ENCODE measurements around the gene IGFBP5.

Gene IGFBP5

DNA sequence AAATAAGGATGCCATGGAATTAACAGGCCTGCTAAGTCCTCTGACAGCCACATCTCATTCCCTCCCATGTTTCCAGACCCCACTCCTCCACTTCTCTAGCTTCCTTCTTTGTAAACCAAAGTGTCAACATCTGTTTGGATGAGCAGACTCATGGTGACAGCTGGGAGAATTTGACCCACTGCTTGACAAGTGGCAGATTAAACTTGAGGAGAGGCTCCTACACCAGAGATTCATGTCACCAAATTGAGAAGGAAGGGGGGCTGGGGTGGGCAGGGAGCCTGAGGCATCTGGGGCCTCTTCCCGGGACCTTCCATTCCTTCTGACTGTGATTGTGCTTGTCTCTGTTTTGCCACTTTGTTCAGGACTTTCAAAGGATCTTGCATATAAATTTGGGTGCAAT lies 41.0 kb upstream of the IGFBP5 start:
- no peak for TF ChIP-seq EZH2phosphoT487 (conservative IDR thresholded peaks at IDR 0.05; ENCODE audit: low read length)
- TF ChIP-seq, protein P1, sequence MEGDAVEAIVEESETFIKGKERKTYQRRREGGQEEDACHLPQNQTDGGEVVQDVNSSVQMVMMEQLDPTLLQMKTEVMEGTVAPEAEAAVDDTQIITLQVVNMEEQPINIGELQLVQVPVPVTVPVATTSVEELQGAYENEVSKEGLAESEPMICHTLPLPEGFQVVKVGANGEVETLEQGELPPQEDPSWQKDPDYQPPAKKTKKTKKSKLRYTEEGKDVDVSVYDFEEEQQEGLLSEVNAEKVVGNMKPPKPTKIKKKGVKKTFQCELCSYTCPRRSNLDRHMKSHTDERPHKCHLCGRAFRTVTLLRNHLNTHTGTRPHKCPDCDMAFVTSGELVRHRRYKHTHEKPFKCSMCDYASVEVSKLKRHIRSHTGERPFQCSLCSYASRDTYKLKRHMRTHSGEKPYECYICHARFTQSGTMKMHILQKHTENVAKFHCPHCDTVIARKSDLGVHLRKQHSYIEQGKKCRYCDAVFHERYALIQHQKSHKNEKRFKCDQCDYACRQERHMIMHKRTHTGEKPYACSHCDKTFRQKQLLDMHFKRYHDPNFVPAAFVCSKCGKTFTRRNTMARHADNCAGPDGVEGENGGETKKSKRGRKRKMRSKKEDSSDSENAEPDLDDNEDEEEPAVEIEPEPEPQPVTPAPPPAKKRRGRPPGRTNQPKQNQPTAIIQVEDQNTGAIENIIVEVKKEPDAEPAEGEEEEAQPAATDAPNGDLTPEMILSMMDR (IDR thresholded peaks at IDR 0.05; ENCODE audit: insufficient read depth, low read length, poor library complexity, severe bottlenecking), result no peak
- no peak overlapping the region for H3K4me2 ChIP-seq (ENCODE audit: low read depth, low read length, poor library complexity, severe bottlenecking)
- no peak overlapping the region for H3K9ac ChIP-seq (ENCODE audit: low read length)
- no peaks in the 10 kb centered on the region for H4K20me1 ChIP-seq (ENCODE audit: low read depth, low read length)
- H2AFZ ChIP-seq (ENCODE audit: low read depth, low read length, severe bottlenecking), result no peak overlapping the region
- no peaks in the 10 kb centered on the region for H3K9me2 ChIP-seq (replicated peaks; ENCODE audit: insufficient read depth, low read length)
- no peaks in the 10 kb centered on the region for H3F3A ChIP-seq (ENCODE audit: insufficient read depth)
- H3K9me3 ChIP-seq (ENCODE audit: insufficient read depth, low read length), result no peaks in the 10 kb centered on the region
- no peaks in the 10 kb centered on the region for H3K79me2 ChIP-seq (ENCODE audit: insufficient read depth, low read length)
- H3K4me3 ChIP-seq (ENCODE audit: insufficient read depth, low read length, poor library complexity, severe bottlenecking), result no peak overlapping the region
- H3K27me3 ChIP-seq (ENCODE audit: low read length), result no peaks in the 10 kb centered on the region
- no peaks in the 10 kb centered on the region for H3K36me3 ChIP-seq (ENCODE audit: low read length)
- no peak overlapping the region for H3K27ac ChIP-seq (ENCODE audit: low read depth, low read length)

DNA sequence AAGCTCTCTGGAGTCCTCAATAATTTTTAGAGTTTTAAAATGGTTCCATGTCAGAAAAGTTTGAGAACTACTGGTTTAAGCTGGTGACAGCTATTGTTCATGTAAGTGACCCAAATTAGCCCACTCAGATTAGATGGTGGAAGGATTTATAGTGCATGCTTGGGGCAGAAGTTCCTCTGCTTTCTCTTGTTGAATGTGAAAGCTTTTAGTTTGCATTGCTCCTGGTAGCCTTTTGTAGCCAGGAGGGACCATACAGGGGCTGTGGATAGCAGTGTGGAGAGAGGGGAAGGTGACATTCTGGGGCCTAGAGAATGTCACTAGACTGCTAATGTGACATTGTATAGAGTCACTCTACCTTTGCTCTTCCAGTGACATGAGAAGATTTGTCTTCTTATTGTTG lies 40.3 kb upstream of the IGFBP5 start:
- Histone ChIP-seq H3K9ac (ENCODE audit: low read length) (no peak overlapping the region), H3K27me3 (ENCODE audit: low read length) (no peaks in the 10 kb centered on the region), H3K9me2 (replicated peaks; ENCODE audit: insufficient read depth, low read length) (no peaks in the 10 kb centered on the region), H3K4me3 (ENCODE audit: insufficient read depth, low read length, poor library complexity, severe bottlenecking) (no peak overlapping the region), H2AFZ (ENCODE audit: low read depth, low read length, severe bottlenecking) (no peak overlapping the region), H4K20me1 (ENCODE audit: low read depth, low read length) (no peaks in the 10 kb centered on the region), H3F3A (ENCODE audit: insufficient read depth) (no peaks in the 10 kb centered on the region), H3K9me3 (ENCODE audit: insufficient read depth, low read length) (no peaks in the 10 kb centered on the region), H3K27ac (ENCODE audit: low read depth, low read length) (no peak overlapping the region), H3K36me3 (ENCODE audit: low read length) (no peaks in the 10 kb centered on the region), H3K79me2 (ENCODE audit: insufficient read depth, low read length) (no peaks in the 10 kb centered on the region), H3K4me2 (ENCODE audit: low read depth, low read length, poor library complexity, severe bottlenecking) (no peak overlapping the region)
- TF ChIP-seq, protein P1 (IDR thresholded peaks at IDR 0.05; ENCODE audit: insufficient read depth, low read length, poor library complexity, severe bottlenecking), result no peak
- TF ChIP-seq EZH2phosphoT487 (conservative IDR thresholded peaks at IDR 0.05; ENCODE audit: low read length), result no peak

DNA sequence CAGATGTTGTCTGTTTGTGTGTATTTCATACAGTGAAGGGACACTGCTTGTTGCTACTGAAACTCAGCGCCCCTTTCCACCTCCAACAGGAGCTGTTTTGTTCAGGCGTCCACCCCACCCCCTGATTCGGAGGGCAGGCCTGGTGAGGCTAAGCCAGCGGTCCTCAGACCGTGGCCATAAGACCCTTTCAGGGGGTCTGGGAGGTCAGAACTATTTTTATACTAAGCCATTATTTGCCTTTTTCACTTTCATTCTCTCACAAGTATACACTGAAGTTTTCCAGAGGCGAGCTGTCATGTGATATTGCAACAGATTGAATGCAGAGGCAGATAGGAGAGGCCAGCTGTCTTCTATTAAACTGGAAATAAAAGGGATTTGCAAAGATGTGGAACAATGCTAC lies 39.7 kb upstream of the IGFBP5 start:
- Histone ChIP-seq H3K79me2 (ENCODE audit: insufficient read depth, low read length) (no peaks in the 10 kb centered on the region), H3K4me3 (ENCODE audit: insufficient read depth, low read length, poor library complexity, severe bottlenecking) (no peak overlapping the region), H3K9me2 (replicated peaks; ENCODE audit: insufficient read depth, low read length) (no peaks in the 10 kb centered on the region), H3K9me3 (ENCODE audit: insufficient read depth, low read length) (no peaks in the 10 kb centered on the region), H3K9ac (ENCODE audit: low read length) (no peak overlapping the region), H2AFZ (ENCODE audit: low read depth, low read length, severe bottlenecking) (no peak overlapping the region), H3K27ac (ENCODE audit: low read depth, low read length) (no peak overlapping the region), H4K20me1 (ENCODE audit: low read depth, low read length) (no peaks in the 10 kb centered on the region), H3K36me3 (ENCODE audit: low read length) (no peaks in the 10 kb centered on the region), H3K4me2 (ENCODE audit: low read depth, low read length, poor library complexity, severe bottlenecking) (no peak overlapping the region), H3F3A (ENCODE audit: insufficient read depth) (no peaks in the 10 kb centered on the region), H3K27me3 (ENCODE audit: low read length) (no peaks in the 10 kb centered on the region)
- TF ChIP-seq, protein P1 (IDR thresholded peaks at IDR 0.05; ENCODE audit: insufficient read depth, low read length, poor library complexity, severe bottlenecking), result no peak
- no peak for TF ChIP-seq EZH2phosphoT487 (conservative IDR thresholded peaks at IDR 0.05; ENCODE audit: low read length)
